ENCODE results near the gene SEPTIN12. TPM values are rescaled to one million over a fixed set of nuclear protein-coding genes. Genes with fewer than 3 reads are reported as not detected.

SEPTIN12 gene
- total RNA-seq, 1 experiment from 2014 or later = not detected

DNA sequence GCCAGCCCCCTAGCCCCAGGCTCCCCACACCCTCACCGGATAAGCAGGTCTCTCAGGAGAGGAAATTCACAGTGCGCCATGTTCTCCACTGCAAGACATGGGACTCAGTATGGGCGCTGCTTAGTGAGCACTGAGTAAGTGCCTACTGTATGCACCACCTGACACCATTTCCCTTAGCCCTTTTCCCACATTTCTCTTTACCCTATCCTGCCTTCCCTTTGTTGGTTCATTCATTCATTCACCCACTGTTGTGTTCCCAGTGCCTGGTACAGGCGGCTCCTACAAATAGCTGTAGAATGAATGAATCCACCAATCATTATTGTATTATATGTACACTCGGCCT lies 10.1 kb downstream of the SEPTIN12 start:
- intact Hi-C loops (cut with micrococcal nuclease; ENCODE audit: unreplicated experiment) = no loop called here
- Histone ChIP-seq H3K27me3 (ENCODE audit: control insufficient read depth, insufficient read depth, low read length) (no peaks in the 10 kb centered on the region), H3K4me1 (ENCODE audit: control insufficient read depth, insufficient read depth, low read length) (0 out of 2 replicates have a peak, but pooled peaks cover 3% of the 10 kb centered on the region), H3K36me3 (ENCODE audit: control insufficient read depth, insufficient read depth, low read length) (no peaks in the 10 kb centered on the region), H3K9me3 (ENCODE audit: control insufficient read depth, insufficient read depth, low read depth, low read length) (no peaks in the 10 kb centered on the region), H3K27ac (ENCODE audit: low read length) (no peak overlapping the region), H3K4me3 (ENCODE audit: low read depth in 2 of 2, low read length in 2 of 2) (no peak overlapping the region)
- no TSS peak for BruUV-seq (replicated peaks)
- ChIA-PET CTCF (no interaction called here), POLR2A (no interaction called here)
- in situ Hi-C loops (cut with HindIII; ENCODE audit: low pct_unique_long_range_greater_than_20kb, low sequenced_read_pairs) = no loop called here
- TF ChIP-seq, protein P1, sequence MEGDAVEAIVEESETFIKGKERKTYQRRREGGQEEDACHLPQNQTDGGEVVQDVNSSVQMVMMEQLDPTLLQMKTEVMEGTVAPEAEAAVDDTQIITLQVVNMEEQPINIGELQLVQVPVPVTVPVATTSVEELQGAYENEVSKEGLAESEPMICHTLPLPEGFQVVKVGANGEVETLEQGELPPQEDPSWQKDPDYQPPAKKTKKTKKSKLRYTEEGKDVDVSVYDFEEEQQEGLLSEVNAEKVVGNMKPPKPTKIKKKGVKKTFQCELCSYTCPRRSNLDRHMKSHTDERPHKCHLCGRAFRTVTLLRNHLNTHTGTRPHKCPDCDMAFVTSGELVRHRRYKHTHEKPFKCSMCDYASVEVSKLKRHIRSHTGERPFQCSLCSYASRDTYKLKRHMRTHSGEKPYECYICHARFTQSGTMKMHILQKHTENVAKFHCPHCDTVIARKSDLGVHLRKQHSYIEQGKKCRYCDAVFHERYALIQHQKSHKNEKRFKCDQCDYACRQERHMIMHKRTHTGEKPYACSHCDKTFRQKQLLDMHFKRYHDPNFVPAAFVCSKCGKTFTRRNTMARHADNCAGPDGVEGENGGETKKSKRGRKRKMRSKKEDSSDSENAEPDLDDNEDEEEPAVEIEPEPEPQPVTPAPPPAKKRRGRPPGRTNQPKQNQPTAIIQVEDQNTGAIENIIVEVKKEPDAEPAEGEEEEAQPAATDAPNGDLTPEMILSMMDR (IDR thresholded peaks at IDR 0.05) = no peak
- TF ChIP-seq TCF7L2 (IDR thresholded peaks at IDR 0.05; ENCODE audit: low read depth, low read length) (no peak), POLR2AphosphoS5 (IDR thresholded peaks at IDR 0.05; ENCODE audit: low read depth, low read length) (no peak), SIN3A (IDR thresholded peaks at IDR 0.05; ENCODE audit: borderline replicate concordance, insufficient read depth, low read depth, low read length) (no peak)
- TF ChIP-seq, protein P2, sequence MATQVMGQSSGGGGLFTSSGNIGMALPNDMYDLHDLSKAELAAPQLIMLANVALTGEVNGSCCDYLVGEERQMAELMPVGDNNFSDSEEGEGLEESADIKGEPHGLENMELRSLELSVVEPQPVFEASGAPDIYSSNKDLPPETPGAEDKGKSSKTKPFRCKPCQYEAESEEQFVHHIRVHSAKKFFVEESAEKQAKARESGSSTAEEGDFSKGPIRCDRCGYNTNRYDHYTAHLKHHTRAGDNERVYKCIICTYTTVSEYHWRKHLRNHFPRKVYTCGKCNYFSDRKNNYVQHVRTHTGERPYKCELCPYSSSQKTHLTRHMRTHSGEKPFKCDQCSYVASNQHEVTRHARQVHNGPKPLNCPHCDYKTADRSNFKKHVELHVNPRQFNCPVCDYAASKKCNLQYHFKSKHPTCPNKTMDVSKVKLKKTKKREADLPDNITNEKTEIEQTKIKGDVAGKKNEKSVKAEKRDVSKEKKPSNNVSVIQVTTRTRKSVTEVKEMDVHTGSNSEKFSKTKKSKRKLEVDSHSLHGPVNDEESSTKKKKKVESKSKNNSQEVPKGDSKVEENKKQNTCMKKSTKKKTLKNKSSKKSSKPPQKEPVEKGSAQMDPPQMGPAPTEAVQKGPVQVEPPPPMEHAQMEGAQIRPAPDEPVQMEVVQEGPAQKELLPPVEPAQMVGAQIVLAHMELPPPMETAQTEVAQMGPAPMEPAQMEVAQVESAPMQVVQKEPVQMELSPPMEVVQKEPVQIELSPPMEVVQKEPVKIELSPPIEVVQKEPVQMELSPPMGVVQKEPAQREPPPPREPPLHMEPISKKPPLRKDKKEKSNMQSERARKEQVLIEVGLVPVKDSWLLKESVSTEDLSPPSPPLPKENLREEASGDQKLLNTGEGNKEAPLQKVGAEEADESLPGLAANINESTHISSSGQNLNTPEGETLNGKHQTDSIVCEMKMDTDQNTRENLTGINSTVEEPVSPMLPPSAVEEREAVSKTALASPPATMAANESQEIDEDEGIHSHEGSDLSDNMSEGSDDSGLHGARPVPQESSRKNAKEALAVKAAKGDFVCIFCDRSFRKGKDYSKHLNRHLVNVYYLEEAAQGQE (IDR thresholded peaks at IDR 0.05; ENCODE audit: insufficient read depth in 1 of 2, low read depth in 2 of 2, low read length in 1 of 2) = no peak
- DNase-seq (ENCODE audit: low read depth, low spot score) = no peak
- no peak for ATAC-seq

DNA sequence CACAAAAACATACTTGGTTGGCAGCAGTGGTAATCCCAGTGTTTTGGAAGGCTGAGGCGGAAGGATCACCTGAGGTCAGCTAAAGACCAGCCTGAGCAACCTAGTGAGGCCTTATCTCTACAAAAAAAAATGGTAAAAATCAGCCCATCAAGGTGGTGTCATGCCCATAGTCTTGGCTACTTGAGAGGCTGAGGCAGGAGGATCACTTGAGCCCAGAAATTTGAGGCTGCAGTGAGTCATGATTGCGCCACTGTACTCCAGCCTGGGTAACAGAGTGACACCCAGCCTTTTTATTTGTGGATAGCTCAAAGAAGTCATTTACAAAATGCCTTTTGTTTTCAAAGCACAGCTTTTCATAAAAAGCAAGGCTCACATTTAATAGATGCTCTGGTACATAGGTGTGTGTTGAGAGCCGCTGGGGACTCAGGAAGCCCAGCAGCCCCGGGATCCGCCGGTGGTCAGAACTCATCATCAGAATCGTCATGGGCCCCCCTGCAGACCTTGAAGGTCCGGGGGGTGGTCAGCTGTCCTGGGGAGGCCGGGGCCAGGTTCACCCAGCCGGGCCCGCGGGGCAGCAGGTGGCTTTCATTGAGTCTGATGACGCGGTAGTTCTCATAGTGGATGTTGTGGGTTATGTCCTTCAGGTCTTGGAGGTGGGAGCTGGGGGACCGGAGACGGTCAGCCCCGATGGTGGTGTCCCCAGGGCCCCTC lies 10.7 kb downstream of the SEPTIN12 start:
- in situ Hi-C loops (cut with HindIII; ENCODE audit: low pct_unique_long_range_greater_than_20kb, low sequenced_read_pairs) = no loop called here
- ATAC-seq (no peak), DNase-seq (ENCODE audit: low read depth, low spot score) (no peak)
- Histone ChIP-seq H3K36me3 (ENCODE audit: control insufficient read depth, insufficient read depth, low read length) (no peaks in the 10 kb centered on the region), H3K4me1 (ENCODE audit: control insufficient read depth, insufficient read depth, low read length) (0 out of 2 replicates have a peak, but pooled peaks cover 3% of the 10 kb centered on the region), H3K27me3 (ENCODE audit: control insufficient read depth, insufficient read depth, low read length) (no peaks in the 10 kb centered on the region), H3K4me3 (ENCODE audit: low read depth in 2 of 2, low read length in 2 of 2) (no peak overlapping the region), H3K9me3 (ENCODE audit: control insufficient read depth, insufficient read depth, low read depth, low read length) (no peaks in the 10 kb centered on the region), H3K27ac (ENCODE audit: low read length) (no peak overlapping the region)
- intact Hi-C loops (cut with micrococcal nuclease; ENCODE audit: unreplicated experiment) = no loop called here
- ChIA-PET CTCF (no interaction called here), POLR2A (interaction anchor here (0.5 kb wide), 1 partner anchor 109 kb away, joined by 4 read pairs; no protein-coding TSS in a partner anchor)
- no TSS peak for BruUV-seq (replicated peaks)
- TF ChIP-seq, protein P2 (IDR thresholded peaks at IDR 0.05; ENCODE audit: insufficient read depth in 1 of 2, low read depth in 2 of 2, low read length in 1 of 2) = no peak
- TF ChIP-seq TCF7L2 (IDR thresholded peaks at IDR 0.05; ENCODE audit: low read depth, low read length) = no peak
- no peak for TF ChIP-seq SIN3A (IDR thresholded peaks at IDR 0.05; ENCODE audit: borderline replicate concordance, insufficient read depth, low read depth, low read length)
- TF ChIP-seq, protein P1 (IDR thresholded peaks at IDR 0.05) = no peak
- no peak for TF ChIP-seq POLR2AphosphoS5 (IDR thresholded peaks at IDR 0.05; ENCODE audit: low read depth, low read length)

All from Panc1 (cell line).